ENCODE results near the gene FGD3.

The FGD3 gene

GRCh38 chr9:92965061-92965758 is 17.9 kb downstream of the FGD3 start:
- no peak overlapping the region for H3K4me3 ChIP-seq (ENCODE audit: low read length)
- no peak for TF ChIP-seq CTCF (conservative IDR thresholded peaks at IDR 0.05; ENCODE audit: low read depth, low read length)
- no peak for DNase-seq (ENCODE audit: low read depth)

GRCh38 chr9:92965759-92966517 is 18.6 kb downstream of the FGD3 start:
- no peak for TF ChIP-seq CTCF (conservative IDR thresholded peaks at IDR 0.05; ENCODE audit: low read depth, low read length)
- no peak overlapping the region for H3K4me3 ChIP-seq (ENCODE audit: low read length)

GRCh38 chr9:92966518-92966800 is 19.1 kb downstream of the FGD3 start:
- no peak overlapping the region for H3K4me3 ChIP-seq (ENCODE audit: low read length)
- TF ChIP-seq CTCF (conservative IDR thresholded peaks at IDR 0.05; ENCODE audit: low read depth, low read length), result no peak
- no peak for DNase-seq (ENCODE audit: low read depth)

More at GRCh38 chr9:92965759-92966517, 18.6 kb downstream of the FGD3 start:
- DNase-seq (ENCODE audit: low read depth), result no peak

- DNase-seq (ENCODE audit: low read depth), result no peak
Observed at GRCh38 chr9:92968081-92968480, 20.8 kb downstream of the FGD3 start.

GRCh38 chr9:92969516-92970466 is 22.5 kb downstream of the FGD3 start:
- H3K4me3 ChIP-seq (ENCODE audit: low read length), result no peak overlapping the region
- TF ChIP-seq CTCF (conservative IDR thresholded peaks at IDR 0.05; ENCODE audit: low read depth, low read length), result no peak
- no peak for DNase-seq (ENCODE audit: low read depth)

More at GRCh38 chr9:92968081-92968480, 20.8 kb downstream of the FGD3 start:
- no peak for TF ChIP-seq CTCF (conservative IDR thresholded peaks at IDR 0.05; ENCODE audit: low read depth, low read length)
- no peak overlapping the region for H3K4me3 ChIP-seq (ENCODE audit: low read length)

GRCh38 chr9:92970467-92970923 is 23.2 kb downstream of the FGD3 start:
- H3K4me3 ChIP-seq (ENCODE audit: low read length), result no peak overlapping the region
- peak; percentile 65 for DNase-seq (ENCODE audit: low read depth)
- TF ChIP-seq CTCF (conservative IDR thresholded peaks at IDR 0.05; ENCODE audit: low read depth, low read length), result no peak

All from retinal pigment epithelial cell (primary cell).